Cortex of kidney (tissue), 1 donor: Measurements from ENCODE around the gene GNLY.

Source experiments
- DNase-seq: peaks from one replicate; lab custom pipeline; 2025; lab: John Stamatoyannopoulos, UW

GNLY gene

GRCh38 chr2:85728883-85729824 is 35.0 kb downstream of the GNLY start:
- DNase-seq = no peak

- DNase-seq = no peak
Observed at GRCh38 chr2:85729825-85730510, 35.8 kb downstream of the GNLY start.

GRCh38 chr2:85730686-85731230 is 36.6 kb downstream of the GNLY start:
- DNase-seq = no peak

- DNase-seq = no peak
Observed at GRCh38 chr2:85731606-85732005, 37.4 kb downstream of the GNLY start.

GRCh38 chr2:85732467-85733120 is 38.4 kb downstream of the GNLY start:
- DNase-seq = no peak

GRCh38 chr2:85733121-85733960 is 39.2 kb downstream of the GNLY start:
- no peak for DNase-seq

- no peak for DNase-seq
Observed at GRCh38 chr2:85734015-85734414, 39.9 kb downstream of the GNLY start.

GRCh38 chr2:85734942-85735608 is 40.9 kb downstream of the GNLY start:
- no peak for DNase-seq

- no peak for DNase-seq
Observed at GRCh38 chr2:85735691-85736090, 41.5 kb downstream of the GNLY start.

GRCh38 chr2:85736456-85737355 is 42.5 kb downstream of the GNLY start:
- no peak for DNase-seq

- no peak for DNase-seq
Observed at GRCh38 chr2:85737481-85737880, 43.3 kb downstream of the GNLY start.

- DNase-seq = no peak
Observed at GRCh38 chr2:85737961-85738360, 43.8 kb downstream of the GNLY start.

- DNase-seq = no peak
Observed at GRCh38 chr2:85740193-85740592, 46.0 kb downstream of the GNLY start.

GRCh38 chr2:85741211-85741832 is 47.2 kb downstream of the GNLY start:
- no peak for DNase-seq

GRCh38 chr2:85741833-85742455 is 47.8 kb downstream of the GNLY start:
- DNase-seq = no peak

- no peak for DNase-seq
Observed at GRCh38 chr2:85743304-85743978, 49.3 kb downstream of the GNLY start.

- DNase-seq = no peak
Observed at GRCh38 chr2:85744055-85744454, 49.9 kb downstream of the GNLY start.
